Activated CD4-positive, alpha-beta T cell treated with anti-CD3 and anti-CD28 coated beads, Interleukin-2, amount 50 U/mL, for 24 hours (primary cell): ENCODE measurements around the gene MRRF.
"Not testable (repeated sequence)": the region's sequence is repeated elsewhere in the genome, so short reads cannot be mapped to it uniquely, and the experiment has no call there.

Source experiments
- DNase-seq, 2 donors: peaks; one replicate each; pipeline ENCODE4 v3.0.0-alpha.2; 2020; ENCODE audit warnings: low read depth in 1 of 2, low spot score in 1 of 2

The MRRF gene

DNA sequence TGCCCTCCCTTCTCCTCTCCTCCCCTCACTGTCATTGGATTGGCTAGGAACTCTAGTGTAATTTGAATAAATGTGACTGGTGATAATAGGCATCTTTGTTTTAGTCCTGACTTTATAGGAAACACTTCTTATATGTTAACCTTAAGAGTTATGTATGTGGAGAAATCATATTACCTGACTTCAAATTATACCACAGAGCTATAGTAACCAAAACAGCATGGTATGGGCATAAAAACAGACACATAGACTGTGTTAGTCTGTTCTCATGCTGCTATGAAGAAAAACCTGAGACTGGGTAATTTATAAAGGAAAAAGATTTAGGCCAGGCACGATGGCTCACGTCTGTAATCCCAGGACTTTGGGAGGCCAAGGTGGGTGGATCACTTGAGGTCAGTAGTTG is 9.4 kb downstream of the MRRF start:
- no peak for DNase-seq

DNA sequence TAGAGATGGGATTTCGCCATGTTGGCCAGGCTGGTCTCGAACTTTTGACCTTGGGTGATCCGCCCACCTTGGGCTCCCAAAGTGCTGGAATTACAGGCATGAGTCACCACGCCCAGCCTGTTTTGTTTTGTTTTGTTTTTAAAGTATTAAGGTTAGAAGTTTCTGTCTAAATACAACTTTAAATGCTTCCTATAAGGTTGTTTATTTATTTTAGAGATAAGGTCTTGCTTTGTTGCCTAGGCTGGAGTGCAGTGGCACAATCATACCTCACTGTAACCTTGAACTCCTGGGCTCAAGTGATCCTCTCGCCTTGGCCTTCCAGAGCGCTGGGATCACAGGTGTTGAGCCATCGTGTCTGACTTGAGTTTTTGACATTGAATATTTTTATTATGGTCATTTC is 11.4 kb downstream of the MRRF start:
- no peak for DNase-seq

DNA sequence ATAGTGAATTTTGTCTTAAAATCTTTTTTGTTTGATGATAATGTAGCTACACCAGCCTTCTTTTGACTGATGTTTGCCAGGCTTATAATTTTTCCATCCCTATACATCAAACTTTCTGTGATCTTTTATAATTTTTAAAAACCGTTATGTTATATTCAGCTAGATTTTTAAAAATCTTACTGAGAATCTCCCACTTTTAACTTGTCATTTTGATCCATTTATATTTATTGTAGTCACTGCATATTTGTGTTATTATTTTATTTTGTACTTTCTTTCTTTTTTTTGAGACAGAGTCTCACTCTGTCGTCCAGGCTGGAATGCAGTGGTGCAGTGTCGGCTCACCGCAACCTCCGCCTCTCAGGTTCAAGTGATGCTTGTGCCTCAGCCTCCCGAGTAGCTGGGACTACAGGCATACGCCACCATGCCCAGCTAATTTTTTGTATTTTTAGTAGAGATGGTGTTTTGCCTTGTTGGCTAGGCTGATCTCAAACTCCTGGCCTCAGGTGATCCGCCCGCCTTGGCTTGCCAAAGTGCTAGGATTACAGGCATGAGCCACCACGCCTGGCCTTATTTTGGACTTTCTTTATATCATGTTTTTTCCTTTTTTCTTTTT is 12.7 kb downstream of the MRRF start:
- DNase-seq: no peak

DNA sequence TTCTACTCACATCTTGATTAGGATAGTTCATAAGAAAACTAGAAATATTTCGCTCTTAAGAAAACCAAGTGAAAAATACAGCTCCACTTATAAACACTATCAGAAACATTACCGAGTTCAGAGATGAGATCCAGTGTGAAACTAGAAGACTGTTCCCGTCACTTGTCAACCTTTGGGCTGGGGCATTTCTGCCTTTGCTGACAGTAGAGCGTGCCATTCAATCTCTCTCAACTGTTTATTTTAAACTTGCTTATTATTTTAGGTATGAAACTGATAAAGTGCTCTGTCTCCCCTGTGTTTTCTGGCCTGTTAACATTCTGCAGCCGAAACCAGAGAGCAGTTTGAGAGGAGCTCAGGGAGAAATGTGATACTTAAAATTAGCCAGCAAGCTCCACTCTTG is 16.7 kb downstream of the MRRF start:
- no peak for DNase-seq

DNA sequence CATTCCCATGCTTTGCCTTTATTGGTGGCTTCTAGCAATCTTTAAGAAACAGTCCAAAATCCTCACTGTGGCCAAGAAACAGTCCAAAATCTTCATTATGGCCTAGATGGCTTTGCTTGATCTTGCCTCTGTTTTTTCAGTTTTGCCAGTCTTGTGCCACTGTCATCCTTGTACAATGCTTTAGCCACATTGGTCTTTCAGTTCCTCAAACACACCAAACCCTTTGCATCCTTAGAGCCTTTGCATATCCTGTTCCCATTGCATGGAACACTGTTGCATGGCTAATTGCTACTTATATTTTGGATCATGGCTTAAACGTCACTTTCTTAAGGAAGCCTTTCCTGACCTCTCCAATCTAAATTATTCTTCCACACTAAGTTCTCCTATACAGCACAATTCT is 22.1 kb downstream of the MRRF start:
- no peak for DNase-seq

DNA sequence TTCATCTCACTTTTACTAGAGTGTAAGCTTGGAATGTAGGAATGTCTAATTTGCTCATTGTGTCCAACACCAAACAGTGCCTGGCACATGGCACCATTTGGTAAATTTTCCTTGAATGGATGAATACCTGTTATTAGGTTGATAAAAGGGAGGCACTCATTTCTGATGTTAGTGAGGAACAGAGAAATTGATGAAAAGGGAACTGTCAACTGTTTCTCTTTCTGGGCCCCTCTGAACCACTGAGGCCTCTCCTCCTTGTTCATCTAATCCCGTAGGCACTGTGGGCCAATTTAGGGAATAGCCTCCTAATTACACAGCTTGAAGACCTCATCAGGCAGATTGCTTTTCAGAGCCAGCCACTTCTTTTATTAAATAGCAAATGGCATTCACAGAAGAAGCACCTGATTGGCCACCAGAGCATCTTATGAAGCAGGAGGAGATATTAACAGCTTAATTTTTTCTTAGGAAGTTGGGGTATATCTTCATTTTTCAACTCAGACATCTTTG is 22.6 kb downstream of the MRRF start:
- no peak for DNase-seq

DNA sequence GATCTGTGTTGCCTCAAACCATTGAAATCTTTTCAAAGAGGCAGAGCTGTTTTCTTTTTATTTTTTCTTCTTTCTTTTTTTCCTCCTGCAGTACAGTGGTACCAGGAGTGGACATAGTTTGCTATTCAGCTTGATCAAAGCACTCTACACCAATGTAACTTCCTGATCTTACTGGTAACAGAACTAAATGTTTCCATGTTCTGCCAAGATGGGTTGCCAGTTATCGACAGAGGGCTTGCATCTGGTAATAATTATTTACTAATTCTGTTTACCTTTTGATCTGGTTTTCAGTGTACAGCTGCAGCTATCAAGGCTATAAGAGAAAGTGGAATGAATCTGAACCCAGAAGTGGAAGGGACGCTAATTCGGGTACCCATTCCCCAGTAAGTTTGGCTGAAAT is 26.8 kb downstream of the MRRF start:
- no peak for DNase-seq

DNA sequence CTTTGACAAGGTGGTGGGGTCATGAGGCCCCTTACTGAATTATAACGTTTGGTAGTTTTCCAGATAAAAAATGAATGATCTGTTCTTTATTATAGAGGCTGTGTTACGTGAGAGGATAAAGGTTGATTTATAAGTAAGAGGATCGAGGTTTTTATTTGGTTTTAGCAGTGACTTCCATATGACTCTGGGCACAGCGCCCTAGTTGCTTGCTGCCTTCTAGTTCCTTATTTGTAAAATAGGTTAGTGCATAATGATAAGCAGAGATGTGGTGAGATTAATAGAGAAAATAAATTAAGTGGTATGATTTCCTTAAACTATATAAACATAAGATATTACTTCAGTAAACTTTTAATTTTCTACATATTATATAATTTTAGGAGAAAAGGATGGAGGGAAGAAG is 29.8 kb downstream of the MRRF start:
- DNase-seq: no peak

DNA sequence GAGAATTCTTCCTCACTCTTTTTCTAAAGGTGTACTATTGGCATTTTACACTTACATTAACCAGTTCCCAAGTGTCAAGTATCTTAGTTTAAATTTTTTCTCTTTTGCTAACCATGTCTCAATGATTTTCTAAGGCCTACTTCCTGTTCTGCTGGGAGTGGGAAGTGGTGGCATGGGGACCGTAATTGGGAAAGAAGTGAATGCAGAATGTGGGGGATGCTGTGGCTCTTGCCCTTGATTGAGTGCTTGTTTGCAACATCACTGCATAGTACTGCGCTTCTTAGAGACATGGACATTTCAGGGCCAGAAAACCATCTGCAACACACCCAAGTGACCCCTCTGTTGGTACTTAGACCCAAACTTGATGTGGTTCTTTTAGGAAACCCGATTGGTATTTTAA is 32.8 kb downstream of the MRRF start:
- DNase-seq: no peak

DNA sequence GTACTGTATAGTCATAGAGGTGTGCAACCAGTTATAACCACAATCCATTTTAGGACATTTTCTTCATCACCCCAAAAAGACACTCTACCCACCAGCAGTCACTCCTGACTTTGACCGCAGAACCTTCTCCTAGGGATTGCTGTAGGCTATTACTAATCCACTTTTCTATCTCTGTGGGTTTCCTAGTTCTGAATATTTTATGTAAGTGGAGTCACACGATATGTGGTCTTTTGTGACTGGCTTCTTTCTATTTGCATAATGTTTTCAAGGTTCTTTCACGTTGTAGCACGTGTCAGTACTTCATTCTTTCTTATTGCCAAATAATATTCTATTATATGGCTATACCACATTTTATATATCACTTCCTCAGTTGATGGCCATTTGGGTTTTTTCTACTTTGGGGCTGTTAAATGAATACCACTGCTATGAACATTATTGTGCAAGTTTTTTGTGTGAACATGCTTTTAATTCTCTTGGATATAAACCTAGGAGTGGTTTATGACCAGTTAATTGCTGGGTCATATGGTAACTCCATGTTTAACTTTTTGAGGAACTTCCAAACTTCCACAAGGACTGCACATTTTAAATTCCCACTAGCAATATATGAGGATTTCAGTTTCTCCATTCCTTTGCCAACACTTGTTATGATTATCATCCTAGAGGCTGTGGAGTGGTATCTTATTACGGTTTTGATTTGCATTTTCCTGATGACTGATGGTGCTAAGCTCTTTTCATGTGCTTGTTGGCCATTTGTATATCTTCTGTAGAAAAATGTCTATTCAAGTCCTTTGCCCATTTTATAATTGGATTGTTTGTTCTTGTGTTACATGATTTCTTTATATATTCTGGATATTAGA is 37.8 kb downstream of the MRRF start:
- no peak for DNase-seq

DNA sequence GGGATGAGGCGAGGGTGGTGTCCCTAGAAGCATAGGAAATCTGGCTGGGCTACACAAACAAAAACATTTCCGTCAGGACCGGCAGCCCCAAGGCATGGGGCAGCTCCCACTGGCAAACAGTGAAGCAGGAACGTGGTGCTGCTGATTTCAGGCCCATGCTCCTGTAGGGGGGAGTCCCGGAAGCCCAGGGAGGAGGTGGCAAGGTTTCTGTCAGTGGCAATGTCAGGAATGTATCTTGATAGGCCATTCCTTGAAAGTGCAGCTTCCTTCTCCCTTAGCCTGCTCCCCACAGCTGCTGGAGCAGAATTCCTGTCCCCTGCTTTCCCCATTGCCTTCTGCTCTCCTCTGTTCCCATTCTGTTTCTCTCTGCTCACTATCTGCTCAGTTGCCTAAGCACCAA is 42.4 kb downstream of the MRRF start:
- DNase-seq: no peak

DNA sequence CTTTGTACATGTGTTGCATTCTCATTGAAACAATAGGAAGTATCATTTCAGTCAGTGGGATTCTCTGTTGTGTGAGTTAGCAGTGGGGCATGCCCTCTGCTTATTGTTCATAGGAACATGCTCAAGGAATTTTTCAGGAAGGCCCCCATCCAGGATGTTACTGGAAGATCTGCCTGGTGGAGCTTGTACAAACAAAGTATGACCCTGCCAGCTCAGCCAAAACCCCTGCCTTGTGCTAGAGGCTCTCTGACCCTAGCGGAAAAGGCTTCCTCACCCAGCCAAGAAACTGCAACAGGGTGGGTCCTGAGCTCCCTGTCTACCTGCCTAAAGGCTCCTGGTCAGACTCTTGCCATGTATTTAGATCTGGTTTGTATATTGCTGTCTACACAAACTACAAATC is 43.2 kb downstream of the MRRF start:
- DNase-seq: no peak

DNA sequence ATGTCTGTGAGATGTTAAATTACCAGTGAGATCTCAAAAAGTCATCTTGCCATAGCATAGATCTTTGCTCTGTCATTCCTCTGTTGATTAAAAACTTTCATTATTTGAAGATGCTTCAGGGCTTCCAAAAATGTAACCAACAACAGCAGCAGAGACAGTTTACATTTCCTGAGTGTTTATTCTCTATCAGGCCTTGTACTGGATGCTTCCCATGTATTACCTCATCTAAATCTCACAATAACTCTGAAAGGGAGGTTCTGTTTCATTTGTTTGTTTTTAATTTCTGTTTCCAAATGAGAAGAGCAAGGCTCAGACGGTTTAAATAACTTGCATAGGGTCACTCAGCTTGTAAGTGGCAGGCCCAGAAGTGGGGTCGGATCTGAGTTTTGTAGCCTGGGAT is 45.2 kb downstream of the MRRF start:
- DNase-seq: no peak

DNA sequence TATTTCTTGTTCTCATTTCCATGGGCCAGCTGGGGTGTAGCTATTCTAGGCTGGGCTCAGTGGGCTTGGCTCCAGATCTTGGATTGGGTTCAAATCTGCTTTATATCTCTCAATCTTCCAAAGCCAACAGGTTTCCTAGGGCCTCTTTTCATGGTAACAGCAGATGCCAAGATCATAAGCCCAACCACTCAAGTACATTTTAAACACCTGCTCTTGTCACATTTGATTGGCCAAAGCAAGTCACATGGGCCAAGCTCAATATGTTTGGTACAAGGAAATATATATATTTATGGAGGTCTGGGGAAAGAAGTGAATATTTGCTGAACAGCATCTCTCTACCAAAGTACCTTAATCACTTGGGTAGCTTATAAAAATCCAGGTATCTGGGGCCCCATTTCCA is 49.5 kb downstream of the MRRF start:
- DNase-seq: no peak

DNA sequence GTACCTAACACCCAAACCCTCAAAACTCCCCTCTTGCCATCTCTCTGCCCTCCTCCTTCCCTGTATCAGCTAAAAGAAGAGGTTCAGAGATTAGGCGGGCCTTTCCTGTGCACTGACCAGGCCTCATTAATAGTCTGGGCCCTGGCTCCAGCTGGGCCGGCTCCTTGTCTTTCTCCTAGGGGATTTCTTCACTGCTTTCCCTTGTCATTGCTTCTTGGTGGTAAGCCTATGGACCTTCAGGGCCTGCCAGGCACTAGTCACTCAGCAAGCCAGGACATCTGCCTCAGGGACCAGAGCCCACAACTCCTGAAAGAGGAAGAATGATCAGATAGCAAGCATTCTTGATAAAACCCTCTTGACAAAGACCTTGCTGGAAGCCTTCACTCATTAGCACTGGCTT is 50.9 kb downstream of the MRRF start:
- DNase-seq: no peak

DNA sequence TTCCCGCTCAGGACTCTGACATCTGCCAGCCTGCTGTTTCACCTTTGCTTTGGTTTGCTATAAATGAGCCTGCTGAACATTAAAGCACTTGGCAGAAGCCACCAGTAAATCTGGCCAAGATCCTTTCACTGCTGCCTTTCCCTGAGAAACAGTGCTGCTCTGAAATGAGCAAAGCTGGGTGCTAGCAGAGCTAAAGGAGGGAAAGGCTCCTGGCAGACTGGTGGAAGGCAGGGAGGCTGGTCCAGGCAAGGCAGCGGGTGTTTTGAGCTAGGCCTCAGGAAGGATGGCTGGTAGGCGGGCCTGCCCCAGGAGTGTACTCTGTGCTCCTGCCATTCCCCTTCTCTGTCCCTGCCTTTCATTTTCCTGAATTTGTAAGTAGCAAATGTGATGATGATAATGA is 53.6 kb downstream of the MRRF start:
- DNase-seq: no peak

DNA sequence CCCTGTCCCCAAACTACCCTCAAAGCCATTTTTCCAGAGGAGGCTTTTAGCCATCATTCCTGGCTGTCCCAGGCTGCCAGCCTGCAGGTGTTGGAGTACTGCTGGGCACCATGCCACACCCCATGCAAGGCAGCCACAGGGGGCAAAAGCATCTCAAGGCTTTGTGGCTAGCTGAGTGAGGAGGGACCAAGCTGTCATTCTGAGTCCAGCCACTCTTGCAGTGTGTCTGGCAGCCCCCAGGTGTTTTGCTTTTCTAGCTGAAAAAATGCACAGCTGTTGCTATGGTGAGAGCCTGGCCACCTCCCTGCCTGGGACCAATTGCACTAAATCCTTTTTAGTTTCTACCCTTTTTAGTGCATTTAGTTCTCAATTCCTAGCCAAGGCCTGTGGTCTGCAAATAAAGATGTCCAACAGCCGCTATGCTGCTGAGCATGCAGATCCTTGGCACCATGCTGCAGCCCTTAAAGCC is 55.8 kb downstream of the MRRF start:
- no peak for DNase-seq

DNA sequence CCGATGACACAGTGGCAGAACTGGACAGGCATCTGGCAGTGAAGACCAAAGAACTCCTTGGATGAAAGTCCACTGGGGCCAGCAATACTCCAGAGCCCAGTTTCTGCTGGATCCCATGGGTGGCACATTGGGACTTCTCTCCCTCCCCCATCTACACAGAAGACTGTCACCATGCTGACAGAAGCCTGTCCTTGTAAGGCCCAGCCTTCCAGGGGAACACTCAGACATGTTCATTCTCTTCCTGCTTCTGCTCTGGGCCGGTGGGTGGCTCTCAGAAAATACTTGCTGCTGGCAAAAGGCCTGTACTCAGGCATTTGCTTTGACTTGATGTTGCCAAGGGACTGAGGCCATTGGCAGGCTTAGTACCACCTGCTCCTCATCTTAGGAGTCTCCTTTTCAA is 57.9 kb downstream of the MRRF start:
- no peak for DNase-seq

DNA sequence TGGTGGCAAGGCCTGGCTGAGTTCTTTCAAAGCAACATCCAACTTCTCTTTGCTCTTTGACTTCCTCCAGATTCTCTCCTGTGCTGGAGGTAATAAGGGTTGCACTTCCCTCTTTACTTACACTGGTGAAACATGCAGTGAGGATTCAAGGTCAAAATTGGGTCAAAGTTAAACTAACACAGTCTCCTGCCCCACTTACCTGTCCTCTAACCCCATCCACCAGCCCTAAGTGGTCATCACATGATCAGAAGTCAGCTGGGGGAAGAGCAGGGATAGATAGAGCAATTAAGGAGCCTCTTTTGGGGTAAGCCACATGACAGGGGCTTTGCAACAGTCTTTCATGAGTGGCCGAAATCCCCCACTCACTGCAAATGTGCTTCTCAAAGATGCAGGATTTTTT is 60.0 kb downstream of the MRRF start:
- not testable (repeated sequence) for DNase-seq

DNA sequence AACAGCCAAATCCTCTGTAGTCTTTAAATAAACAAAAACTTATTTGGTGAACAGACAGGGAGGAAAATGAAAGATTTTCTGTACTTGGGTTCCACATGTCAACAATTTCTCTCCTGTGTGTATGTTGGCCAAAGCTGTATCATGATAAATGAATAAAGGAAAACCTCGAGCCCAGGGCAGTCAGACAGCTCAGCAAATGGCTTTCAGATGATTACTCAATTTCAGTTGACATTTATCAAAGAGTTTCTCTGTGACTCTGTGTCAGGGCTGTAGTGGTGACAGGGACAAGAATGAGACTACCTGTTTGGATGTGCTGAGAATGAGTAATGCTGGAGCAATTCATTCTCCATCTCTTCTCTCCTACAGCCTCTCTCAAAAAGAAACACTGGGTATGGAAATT is 60.4 kb downstream of the MRRF start:
- no peak for DNase-seq

DNA sequence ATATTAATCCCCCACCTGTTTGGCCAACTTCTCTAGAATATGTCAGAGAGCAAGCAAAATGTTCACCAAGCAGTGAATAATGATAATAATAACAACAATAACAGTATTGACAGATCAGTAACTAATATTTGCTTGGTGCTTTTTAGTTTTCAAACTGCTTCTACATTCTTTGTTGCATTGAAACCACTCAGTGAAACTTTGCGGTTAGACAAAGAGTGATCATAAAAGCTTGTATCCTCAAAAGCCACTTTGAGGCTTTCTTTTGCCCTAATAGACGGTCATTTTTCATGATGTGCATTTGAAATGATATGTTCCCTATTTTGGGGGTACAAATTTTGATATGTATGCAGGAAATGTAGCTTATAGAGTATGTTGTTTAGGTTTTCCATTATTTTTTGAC is 62.5 kb downstream of the MRRF start:
- DNase-seq: no peak

DNA sequence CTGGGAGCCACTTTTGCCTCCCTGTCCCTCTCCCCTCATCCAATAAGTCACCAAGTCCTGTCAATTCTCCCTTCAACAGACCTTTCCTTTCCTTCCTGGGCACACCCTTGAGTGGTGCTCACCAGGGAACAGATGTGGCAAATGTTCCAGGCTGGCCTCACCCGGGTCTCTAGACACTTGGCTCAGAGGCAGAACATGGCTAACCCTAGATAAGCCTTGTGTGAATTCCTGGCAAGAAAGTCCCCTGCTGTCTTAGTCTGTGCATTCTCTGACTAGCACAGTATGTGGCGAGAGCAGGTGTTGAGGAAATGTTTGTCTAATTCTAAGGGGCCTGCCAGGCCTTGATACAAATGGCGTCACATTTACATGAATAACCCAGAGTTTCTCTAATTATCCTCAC is 64.9 kb downstream of the MRRF start:
- no peak for DNase-seq

DNA sequence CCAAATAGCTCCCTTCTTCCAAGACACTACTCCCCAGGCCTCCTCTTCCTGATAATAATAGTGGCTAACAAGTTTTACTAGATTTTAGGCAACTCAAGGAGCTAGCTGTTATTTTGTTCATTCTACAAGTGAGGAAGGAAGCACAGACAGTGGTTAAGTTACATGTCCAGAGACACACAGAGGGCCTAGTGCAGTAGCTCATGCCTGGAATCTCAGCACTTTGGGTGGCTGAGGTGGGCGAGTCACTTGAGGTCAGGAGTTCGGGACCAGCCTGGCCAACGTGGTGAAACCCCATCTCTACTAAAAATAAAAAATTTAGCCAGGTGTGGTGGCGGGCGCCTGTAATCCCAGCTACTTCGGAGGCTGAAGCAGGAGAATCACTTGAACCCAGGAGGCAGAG is 65.8 kb downstream of the MRRF start:
- DNase-seq: not testable (repeated sequence)
